GM18498 (cell line): ENCODE results near the gene ZDHHC8.
A peak's percentile ranks its signal among the peaks of the same experiment; 100 is the strongest.
"Not testable (repeated sequence)": the region's sequence is repeated elsewhere in the genome, so short reads cannot be mapped to it uniquely, and the experiment has no call there.

Experiments used
- ATAC-seq: cut with Tn5 transposase; IDR thresholded peaks from one replicate; pipeline ENCODE4 v1.9.1; 2021; ENCODE audit warnings: mild to moderate bottlenecking, moderate library complexity; ENCODE audit not compliant: unreplicated experiment

Gene ZDHHC8

GRCh38 chr22:20156611-20157429, 25.2 kb downstream of the ZDHHC8 start:
- ATAC-seq, result peak; percentile 59

- no peak for ATAC-seq
Measured at GRCh38 chr22:20157430-20158183, 26.0 kb downstream of the ZDHHC8 start.

GRCh38 chr22:20158391-20159036, 26.9 kb downstream of the ZDHHC8 start:
- no peak for ATAC-seq

GRCh38 chr22:20159076-20159475, 27.5 kb downstream of the ZDHHC8 start:
- no peak for ATAC-seq

GRCh38 chr22:20159531-20159930, 27.9 kb downstream of the ZDHHC8 start:
- not testable (repeated sequence) for ATAC-seq

- no peak for ATAC-seq
Measured at GRCh38 chr22:20160041-20160440, 28.4 kb downstream of the ZDHHC8 start.

GRCh38 chr22:20164863-20165262, 33.3 kb downstream of the ZDHHC8 start:
- no peak for ATAC-seq

GRCh38 chr22:20165421-20165820, 33.8 kb downstream of the ZDHHC8 start:
- no peak for ATAC-seq

GRCh38 chr22:20165913-20166312, 34.3 kb downstream of the ZDHHC8 start:
- ATAC-seq, result no peak

GRCh38 chr22:20166703-20167102, 35.1 kb downstream of the ZDHHC8 start:
- ATAC-seq, result no peak

GRCh38 chr22:20167643-20168322, 36.2 kb downstream of the ZDHHC8 start:
- no peak for ATAC-seq

- no peak for ATAC-seq
Measured at GRCh38 chr22:20169253-20169822, 37.7 kb downstream of the ZDHHC8 start.

GRCh38 chr22:20170170-20170569, 38.6 kb downstream of the ZDHHC8 start:
- ATAC-seq, result no peak

GRCh38 chr22:20171288-20172140, 39.9 kb downstream of the ZDHHC8 start:
- ATAC-seq, result no peak

GRCh38 chr22:20172141-20172613, 40.6 kb downstream of the ZDHHC8 start:
- no peak for ATAC-seq

GRCh38 chr22:20173246-20173645, 41.6 kb downstream of the ZDHHC8 start:
- no peak for ATAC-seq

GRCh38 chr22:20173772-20174171, 42.2 kb downstream of the ZDHHC8 start:
- no peak for ATAC-seq

- ATAC-seq, result no peak
Measured at GRCh38 chr22:20174785-20175596, 43.4 kb downstream of the ZDHHC8 start.

GRCh38 chr22:20175597-20175900, 43.9 kb downstream of the ZDHHC8 start:
- ATAC-seq, result no peak
